ENCODE data around the gene CTSZ. TPM values are rescaled to one million over a fixed set of nuclear protein-coding genes. Genes with fewer than 3 reads are reported as not detected.

Gene CTSZ
- total RNA-seq, 1 experiment from 2014 or later: 37.6 TPM

- no CpG with 5 or more reads among the region's 17 CpGs for WGBS (ENCODE audit: extremely low coverage, insufficient read length, low lambda C conversion rate)
- Histone ChIP-seq H3T11ph (ENCODE audit: low read length) (no peak overlapping the region), H4K8ac (replicated peaks; ENCODE audit: insufficient read length, low read depth, low read length) (no peak overlapping the region), H3K18ac (ENCODE audit: insufficient read length, low read depth, low read length) (no peak overlapping the region), H2BK20ac (ENCODE audit: low read depth, low read length, poor library complexity, severe bottlenecking) (no peak overlapping the region), H3K4me2 (ENCODE audit: insufficient read depth, insufficient read length, low read length) (no peak overlapping the region), H3K23ac (ENCODE audit: insufficient read length, low read depth, low read length) (no peak overlapping the region), H3K27ac (ENCODE audit: insufficient read length, low read depth, low read length) (no peak overlapping the region), H3K79me1 (ENCODE audit: insufficient read depth, low read depth, low read length, poor library complexity, severe bottlenecking) (no peaks in the 10 kb centered on the region), H2BK12ac (ENCODE audit: insufficient read length, low read depth, low read length) (no peak overlapping the region), H2AFZ (ENCODE audit: low read length) (no peak overlapping the region), H3K4ac (ENCODE audit: low read depth, low read length) (no peak overlapping the region), H3K79me2 (ENCODE audit: insufficient read depth, low read length) (no peaks in the 10 kb centered on the region), H4K5ac (ENCODE audit: insufficient read length, low read depth, low read length) (no peak overlapping the region), H3K9me3 (ENCODE audit: control insufficient read depth, low read depth, low read length) (no peaks in the 10 kb centered on the region), H2BK120ac (ENCODE audit: low read depth, low read length, poor library complexity, severe bottlenecking) (no peak overlapping the region), H3K56ac (ENCODE audit: insufficient read length, low read depth, low read length) (no peak overlapping the region), H3K14ac (ENCODE audit: insufficient read depth, low read length) (no peak overlapping the region), H4K20me1 (ENCODE audit: control insufficient read depth, insufficient read depth, insufficient read length) (no peaks in the 10 kb centered on the region), H4K91ac (ENCODE audit: insufficient read length, low read depth, low read length) (no peak overlapping the region), H3K4me1 (ENCODE audit: insufficient read depth, low read length) (no peaks in the 10 kb centered on the region), H2BK15ac (ENCODE audit: low read depth, low read length) (no peak overlapping the region), H2AK5ac (ENCODE audit: insufficient read length, low read length) (no peak overlapping the region), H3K23me2 (ENCODE audit: insufficient read length, low read depth, low read length, poor library complexity, severe bottlenecking) (peaks cover 3% of the 10 kb centered on the region), H2BK5ac (ENCODE audit: insufficient read length, low read length) (no peak overlapping the region), H3K27me3 (ENCODE audit: insufficient read depth, low read length) (no peaks in the 10 kb centered on the region), H3K9ac (ENCODE audit: extremely low read depth, insufficient read length, low read length) (no peak overlapping the region)
- peaks cover 3% of the 10 kb centered on the region for H3K27me3 Mint-ChIP-seq (ENCODE audit: low read depth)
- peaks cover 0 to 21% (median 20%) of the 10 kb centered on the region in 3 experiments; a peak in 4 of 7 replicates for H3K36me3 Mint-ChIP-seq (ENCODE audit: insufficient read depth in 1 of 3, low read depth in 3 of 3)
- no peak for TF ChIP-seq CTCF (conservative IDR thresholded peaks at IDR 0.05)
- peak overlapping the region in 1 of 3 experiments; percentile 78; a peak in 1 of 7 replicates for H3K27ac Mint-ChIP-seq
- peaks cover 13 to 14% of the 10 kb centered on the region in 2 experiments for H3K4me1 Mint-ChIP-seq
- no peak for DNase-seq
- no peak overlapping the region for H3K4me3 Mint-ChIP-seq
- no peaks in the 10 kb centered on the region for H3K9me3 Mint-ChIP-seq
These were observed 4.1 kb downstream of the CTSZ start for GRCh38 chr20:59002874-59003399.

All from H9 (cell line).